Stimulated activated CD8-positive, alpha-beta memory T cell treated with anti-CD3 and anti-CD28 coated beads, Interleukin-15, amount 100 ng/mL, for 24 hours (primary cell): ENCODE results near the gene GYPE.
"Not testable (repeated sequence)": the region's sequence is repeated elsewhere in the genome, so short reads cannot be mapped to it uniquely, and the experiment has no call there.

Experiments
- DNase-seq: peaks from one replicate; pipeline ENCODE4 v3.0.0-alpha.2; 2020; ENCODE audit warnings: low read depth

GYPE gene

DNA sequence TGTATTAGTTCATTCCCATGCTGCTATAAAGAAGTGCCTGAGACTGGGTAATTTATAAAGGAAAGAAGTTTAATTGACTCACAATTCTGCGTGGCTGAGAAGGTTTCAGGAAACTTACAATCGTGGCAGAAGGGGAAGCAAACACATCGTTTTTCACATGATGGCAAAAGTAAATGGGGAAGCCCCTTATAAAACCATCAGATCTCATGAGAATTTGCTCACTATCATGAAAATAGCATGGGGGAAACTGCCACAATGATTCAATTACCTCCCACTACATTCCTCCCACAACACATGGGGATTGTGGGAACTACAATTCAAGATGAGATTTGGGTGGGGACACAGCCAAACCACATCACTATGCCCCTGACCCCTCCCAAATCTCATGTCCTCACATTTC lies 35.4 kb downstream of the GYPE start:
- not testable (repeated sequence) for DNase-seq

DNA sequence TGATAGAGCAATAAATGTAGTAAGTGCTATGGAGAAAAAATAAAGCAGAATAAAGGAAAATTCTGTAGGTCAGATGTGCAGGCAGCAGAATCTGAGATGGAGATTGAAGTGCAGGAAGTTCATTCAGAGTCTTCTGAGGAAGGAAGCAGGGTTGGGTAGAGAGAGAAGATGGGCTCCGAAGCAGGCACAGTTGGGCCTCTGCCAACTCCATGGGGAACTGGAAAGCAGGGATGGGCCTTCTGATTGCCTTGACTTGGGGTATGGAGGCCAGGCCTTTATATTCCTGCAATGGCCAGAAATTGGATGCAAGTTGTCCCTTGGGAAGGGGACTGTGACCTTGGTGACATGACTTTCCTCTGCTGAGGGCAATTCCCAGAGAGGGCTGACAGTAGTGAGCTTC lies 42.6 kb downstream of the GYPE start:
- not testable (repeated sequence) for DNase-seq

DNA sequence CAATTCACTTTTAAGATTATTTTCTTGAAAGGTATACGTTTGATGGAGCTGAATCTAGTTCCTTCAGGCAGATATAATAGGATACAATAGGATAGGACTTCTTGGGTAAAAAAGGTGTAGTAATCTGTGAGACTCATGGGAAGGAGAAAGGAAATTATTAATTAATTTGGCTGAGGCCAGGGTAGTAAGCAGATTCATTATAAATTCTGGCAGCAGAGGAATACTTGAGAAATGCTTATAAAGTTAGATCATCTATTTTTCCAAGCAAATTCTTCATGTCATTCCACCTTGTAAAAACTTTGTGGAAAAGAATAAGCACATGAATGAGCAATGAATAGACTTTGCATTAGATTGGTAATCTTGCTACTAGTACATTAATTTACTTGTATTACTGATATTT lies 46.9 kb downstream of the GYPE start:
- DNase-seq: no peak

DNA sequence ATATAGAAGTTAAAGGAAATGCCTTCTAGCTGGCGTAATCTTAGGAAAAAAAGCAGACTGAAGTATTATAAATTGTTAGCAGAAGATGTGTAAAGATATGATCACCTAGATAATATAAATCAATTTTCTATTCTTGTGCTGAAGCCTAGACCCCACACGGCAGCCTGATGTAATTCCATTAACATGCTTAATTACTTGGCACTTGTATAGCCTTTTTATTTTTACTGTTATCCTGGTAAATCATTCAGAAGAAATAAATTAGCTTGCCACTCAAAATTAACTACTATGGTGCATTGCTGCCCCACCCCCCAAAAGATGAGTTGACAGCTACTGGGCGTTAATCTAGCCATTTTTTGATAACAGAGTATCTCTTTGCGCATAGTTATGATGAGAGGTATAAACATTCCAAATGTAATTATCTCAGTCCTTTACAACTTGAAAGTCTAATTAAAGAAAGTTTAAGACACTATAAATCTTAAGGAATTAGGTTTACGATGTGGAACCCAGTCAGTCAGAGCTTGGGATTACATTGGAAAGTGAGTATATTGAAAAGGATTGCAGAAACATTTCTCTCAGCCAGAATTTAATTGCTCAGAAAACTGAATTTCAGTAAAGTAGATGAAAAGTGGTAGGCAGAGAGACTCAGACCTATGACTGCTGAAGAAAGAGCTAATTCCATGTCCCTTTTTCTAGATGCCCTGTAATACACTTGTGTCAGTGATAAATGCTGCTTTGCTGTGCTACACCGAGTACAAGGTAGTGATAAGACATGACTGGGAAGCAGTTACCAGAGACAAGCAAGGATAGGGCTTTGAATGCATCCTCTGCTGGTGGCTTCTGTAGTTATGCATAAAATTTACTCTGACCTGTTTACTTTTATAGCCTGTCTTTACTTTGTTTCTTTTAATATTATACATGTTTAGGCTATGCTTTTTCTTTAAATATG lies 47.7 kb downstream of the GYPE start:
- not testable (repeated sequence) for DNase-seq

DNA sequence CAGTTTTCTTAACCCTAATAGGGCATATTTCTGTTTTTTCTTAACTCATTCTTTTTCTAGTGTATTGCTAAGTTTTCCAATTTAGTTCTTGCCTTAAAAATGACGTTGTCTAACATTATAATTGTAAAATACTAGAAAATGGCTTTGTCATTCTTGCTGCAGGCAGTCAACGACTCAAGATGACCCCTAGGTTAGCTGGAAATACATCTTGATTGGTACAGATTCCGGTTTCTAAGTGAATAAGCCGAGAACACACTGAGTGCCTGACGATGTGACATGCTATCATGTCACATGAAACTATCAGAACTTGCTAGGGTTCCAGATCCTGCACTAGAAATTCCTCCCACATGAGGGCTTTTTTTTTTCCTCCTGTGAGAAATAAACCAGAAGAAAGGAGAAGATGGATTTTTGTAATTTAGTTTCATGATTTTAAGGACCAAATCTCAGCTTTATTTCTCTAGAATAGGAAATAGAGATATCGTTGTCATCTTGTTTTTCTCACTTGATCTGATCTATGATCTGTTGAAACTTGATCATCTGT lies 49.3 kb downstream of the GYPE start:
- not testable (repeated sequence) for DNase-seq

DNA sequence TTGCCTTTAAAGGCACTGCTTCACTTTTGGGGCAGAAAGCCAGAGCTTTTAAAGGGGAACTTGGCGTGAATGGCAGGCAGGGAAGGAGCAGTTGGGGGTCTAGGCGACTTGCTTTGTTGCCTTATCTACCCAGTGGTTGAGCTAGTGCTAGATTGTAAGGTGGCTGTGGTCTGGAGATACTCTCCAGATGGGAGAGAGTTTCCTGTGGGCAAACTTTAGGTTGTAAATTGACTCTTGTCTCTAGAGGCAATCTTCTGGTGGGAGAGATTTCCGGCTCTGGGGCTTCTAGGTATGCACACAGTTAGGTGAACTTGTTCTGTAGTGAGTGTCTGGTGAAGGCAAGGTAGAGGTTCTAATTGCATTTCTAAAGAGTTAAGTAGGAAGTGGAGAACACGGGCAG lies 50.7 kb downstream of the GYPE start:
- not testable (repeated sequence) for DNase-seq

DNA sequence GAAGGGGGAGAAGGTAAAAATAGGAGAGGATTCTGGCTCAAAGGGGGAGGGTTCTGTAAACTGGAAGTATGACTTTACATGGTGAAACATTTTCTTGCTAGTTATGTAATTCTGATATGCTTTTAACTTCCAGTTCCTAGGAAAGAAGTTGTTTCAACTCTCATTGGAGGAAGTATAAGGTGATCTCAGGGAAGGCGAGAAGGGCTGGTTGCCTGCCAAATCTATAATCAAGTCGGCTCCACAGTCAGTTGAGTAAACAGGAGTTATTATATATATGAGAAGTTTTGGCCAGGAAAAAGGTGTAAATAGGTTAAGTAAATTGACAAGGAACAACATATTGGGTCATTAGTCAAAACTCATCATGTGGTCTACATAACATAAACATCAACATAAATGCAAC lies 56.1 kb downstream of the GYPE start:
- DNase-seq: not testable (repeated sequence)

DNA sequence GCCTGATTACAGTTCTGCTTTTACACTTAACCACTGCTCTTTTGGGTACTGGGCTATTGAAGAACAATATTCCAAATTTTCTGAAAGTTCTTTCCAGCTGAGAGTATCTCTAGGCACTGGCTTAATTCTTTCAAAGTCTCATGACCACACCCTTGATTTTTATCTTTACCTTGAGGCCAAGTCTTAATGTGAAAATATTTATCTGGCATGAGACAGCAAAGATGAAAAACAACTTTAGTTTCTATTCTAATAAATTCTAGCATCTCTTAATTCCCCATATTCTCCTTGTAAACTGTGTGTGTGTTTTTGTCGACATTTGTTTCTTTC lies 61.9 kb downstream of the GYPE start:
- not testable (repeated sequence) for DNase-seq

DNA sequence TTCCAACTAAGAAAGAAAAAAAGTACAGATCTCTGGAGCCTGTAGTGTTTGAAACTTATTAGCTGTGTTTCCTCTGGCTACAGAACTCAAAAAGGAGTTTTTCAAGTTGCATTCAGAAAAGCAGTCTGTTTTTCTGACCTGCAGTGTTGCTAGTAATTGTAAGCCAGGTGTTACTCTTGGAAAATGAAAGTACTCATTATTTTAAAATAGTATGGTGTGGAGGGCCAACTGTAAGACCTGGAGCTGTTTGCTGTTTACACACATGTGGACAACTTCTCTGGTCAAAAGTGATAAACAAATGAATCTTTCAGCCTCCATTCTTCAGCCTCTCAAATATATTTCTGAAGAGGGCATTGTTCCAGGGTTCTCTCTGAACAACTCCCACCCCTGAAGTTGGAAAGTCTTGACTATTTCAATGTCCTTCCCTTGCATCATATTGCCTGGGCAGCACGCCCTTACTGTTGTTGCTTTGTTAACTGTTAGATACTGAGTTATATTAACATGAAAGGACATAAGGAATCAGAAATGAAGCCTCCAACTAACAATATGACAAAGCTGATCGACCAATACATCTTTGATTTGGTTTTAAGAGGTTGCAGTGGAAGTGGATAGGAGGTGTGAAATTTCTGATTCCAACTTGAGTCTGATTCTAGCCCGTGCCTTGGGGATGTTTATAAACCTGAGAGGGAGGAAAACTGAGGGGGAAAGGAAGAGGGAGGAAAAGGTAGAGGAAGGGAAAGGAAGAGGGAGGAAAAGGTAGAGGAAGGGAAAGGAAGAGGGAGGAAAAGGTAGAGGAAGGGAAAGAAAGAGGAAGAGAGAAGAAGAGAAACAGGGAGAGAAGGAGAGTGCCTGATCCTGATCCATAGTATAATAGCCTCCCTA lies 62.5 kb downstream of the GYPE start:
- not testable (repeated sequence) for DNase-seq

DNA sequence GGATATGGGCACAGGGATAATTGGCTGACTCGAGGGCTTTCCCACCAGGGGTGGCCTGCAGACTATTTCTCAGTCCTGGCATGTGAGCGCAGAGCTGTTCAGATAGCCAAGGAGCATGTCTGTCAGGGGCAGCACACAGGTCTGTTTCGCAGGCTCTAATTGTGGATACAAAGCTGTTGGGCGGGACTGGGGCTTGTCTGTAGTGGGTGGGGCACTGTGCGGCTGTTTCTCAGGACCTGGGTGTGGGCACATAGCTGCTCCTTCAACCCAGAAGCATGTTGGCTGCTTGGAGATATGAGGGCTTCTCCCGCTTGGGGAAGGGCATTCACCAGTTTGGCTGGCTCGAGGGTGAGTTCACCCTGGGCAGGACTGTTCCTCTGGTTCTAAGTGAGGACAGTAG lies 65.9 kb downstream of the GYPE start:
- DNase-seq: not testable (repeated sequence)

DNA sequence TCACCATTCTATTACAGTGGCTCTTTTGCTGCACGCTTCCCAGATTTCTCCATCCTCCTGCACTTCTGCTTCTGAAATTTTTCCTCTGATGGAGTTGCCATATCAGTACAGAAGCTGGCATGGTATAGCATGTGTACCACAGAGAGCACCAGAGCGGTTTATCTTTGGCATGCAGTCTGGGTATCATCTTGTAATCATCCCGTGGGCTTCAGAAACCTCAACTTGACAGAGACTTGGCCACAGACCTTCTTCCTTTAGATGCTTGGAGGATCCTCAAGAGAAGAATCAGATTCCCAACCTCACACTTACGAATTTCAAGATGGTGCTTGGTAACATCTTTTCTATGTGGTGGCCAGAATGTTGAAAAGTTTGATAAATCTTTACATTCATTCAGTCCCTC lies 71.2 kb downstream of the GYPE start:
- not testable (repeated sequence) for DNase-seq

DNA sequence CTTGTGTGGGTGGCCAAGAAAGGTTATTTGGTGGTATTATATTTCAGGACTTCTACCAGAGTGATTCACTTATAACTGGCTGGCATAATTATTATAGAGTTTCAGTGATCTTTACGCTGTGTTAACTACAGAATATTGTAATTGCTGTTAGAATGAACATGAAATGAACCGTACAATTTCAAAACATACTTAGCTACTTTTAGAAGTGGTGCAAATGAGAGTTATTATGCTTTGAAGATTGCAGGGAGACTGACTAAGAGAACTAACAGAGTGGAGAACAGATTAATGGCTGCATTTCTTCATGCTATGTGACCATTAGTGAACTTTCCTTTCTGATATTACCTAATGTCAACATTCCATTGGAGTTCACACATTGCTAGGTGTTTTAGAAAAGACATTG lies 71.7 kb downstream of the GYPE start:
- DNase-seq: not testable (repeated sequence)

DNA sequence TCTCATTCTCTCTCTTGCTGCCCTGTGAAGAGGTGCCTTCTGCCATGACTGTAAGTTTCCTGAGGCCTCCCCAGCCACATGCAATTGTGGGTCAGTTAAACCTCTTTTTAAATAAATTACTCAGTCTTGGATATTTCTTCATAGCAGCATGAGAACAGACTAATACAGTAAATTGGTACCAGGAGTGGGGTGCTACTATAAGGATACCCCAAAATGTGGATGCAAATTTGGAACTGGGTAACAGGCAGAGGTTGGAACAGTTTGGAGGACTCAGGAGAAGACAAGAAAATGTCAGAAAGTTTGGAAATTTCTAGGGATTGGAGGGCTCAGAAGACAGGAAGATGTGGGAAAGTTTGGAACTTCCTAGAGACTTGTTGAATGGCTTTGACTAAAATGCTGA lies 74.8 kb downstream of the GYPE start:
- DNase-seq: not testable (repeated sequence)

DNA sequence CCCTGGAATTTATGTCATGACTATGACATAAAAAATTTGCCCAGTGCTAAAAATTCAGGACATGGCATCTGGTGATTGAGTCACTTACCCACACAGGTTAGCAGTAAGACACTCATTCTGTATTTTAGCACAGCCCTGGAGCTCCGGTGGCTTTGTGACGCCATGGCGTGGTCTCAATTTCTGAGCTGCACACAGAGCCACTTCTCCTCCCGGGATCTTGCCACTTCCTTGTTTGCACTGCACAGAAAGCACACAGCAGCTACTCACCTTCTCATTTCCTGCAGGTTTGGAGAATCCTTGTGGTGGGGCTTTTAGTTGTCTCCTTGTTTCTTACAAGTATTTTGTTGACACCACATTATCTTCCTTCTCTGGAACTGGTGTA lies 76.1 kb downstream of the GYPE start:
- DNase-seq: not testable (repeated sequence)
